GM18861 (cell line): ENCODE data around the gene ZNF770.
A peak's percentile ranks its signal among the peaks of the same experiment; 100 is the strongest.

Experiments used
- ATAC-seq: cut with Tn5 transposase; IDR thresholded peaks from one replicate; pipeline ENCODE4 v1.9.1; 2021; ENCODE audit not compliant: unreplicated experiment

Gene ZNF770, protein sequence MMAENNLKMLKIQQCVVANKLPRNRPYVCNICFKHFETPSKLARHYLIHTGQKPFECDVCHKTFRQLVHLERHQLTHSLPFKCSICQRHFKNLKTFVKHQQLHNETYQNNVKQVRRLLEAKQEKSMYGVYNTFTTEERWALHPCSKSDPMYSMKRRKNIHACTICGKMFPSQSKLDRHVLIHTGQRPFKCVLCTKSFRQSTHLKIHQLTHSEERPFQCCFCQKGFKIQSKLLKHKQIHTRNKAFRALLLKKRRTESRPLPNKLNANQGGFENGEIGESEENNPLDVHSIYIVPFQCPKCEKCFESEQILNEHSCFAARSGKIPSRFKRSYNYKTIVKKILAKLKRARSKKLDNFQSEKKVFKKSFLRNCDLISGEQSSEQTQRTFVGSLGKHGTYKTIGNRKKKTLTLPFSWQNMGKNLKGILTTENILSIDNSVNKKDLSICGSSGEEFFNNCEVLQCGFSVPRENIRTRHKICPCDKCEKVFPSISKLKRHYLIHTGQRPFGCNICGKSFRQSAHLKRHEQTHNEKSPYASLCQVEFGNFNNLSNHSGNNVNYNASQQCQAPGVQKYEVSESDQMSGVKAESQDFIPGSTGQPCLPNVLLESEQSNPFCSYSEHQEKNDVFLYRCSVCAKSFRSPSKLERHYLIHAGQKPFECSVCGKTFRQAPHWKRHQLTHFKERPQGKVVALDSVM

GRCh38 chr15:34988027-34988902 lies at the start of gene ZNF770:
TSS of gene ZNF770 (minus strand) at chr15:34988287. CDS start at chr15:34983434, 4,853 bp downstream.
- peak; percentile 72 for ATAC-seq

GRCh38 chr15:35028235-35028984 lies 40.3 kb upstream of the ZNF770 start:
- ATAC-seq, result no peak

DNA sequence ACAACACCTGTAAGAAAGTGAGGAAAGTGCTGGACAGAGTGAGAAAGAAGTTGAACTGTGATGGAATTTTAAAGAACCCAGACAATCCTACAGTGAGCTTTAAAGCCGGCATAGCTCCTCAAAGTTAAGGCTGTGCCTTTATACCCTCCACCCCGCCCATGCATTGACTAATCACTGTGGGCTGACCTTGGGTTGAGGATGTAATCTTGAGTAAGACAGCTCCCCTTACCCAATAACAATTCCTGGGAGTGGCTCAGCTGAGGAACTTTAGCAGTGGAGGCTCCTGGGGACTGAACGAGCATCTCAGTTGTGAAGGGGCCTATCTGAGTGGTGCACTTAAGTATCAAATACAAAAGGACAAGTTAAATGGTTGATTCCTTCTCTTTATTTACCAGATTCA lies 35.7 kb upstream of the ZNF770 start:
- no peak for ATAC-seq

DNA sequence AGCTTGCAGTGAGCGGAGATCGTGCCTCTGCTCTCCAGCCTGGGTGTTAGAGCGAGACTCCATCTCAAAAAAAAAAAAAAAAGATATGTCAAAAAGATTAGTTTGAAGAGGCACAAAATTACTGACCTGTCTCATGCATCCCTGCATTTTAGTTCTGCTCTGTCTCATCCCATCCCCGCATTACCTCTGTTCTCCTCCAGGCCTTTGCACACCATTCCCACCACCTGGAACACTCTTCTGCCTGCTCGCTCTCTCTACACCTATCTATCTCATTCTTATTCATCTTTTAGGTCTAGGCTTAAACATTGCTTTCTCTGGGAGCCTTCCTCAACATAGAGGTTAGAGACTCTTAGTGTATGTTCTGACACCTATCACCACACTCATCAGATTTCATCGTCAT lies 32.9 kb upstream of the ZNF770 start:
- no peak for ATAC-seq

GRCh38 chr15:35019404-35020327 lies 31.6 kb upstream of the ZNF770 start:
- no peak for ATAC-seq

DNA sequence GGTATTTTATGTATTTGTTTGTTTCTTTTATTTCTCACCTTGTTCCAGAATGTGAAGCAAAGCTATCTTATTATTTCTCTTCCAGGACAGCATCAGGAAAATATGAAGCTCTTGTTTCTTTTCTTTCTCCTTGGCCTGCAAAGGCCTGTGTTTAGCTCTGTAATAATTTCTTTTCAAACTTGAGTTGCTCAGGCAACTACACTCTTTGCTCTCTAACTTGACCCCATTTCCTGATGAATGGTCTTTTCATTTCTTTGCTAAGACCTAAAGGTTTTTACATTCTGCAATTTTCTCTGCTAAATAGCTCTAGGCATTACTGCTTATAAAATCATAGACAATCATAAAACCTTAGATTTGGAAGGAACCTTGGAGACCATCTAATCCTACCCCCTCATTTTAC lies 26.2 kb upstream of the ZNF770 start:
- ATAC-seq, result no peak

GRCh38 chr15:35013370-35013769 lies 25.3 kb upstream of the ZNF770 start:
- ATAC-seq, result no peak

GRCh38 chr15:35007397-35007796 lies 19.3 kb upstream of the ZNF770 start:
- no peak for ATAC-seq

- ATAC-seq, result no peak
Observed at GRCh38 chr15:35005933-35006332, 17.8 kb upstream of the ZNF770 start.

GRCh38 chr15:35003928-35004327 lies 15.8 kb upstream of the ZNF770 start:
- no peak for ATAC-seq

DNA sequence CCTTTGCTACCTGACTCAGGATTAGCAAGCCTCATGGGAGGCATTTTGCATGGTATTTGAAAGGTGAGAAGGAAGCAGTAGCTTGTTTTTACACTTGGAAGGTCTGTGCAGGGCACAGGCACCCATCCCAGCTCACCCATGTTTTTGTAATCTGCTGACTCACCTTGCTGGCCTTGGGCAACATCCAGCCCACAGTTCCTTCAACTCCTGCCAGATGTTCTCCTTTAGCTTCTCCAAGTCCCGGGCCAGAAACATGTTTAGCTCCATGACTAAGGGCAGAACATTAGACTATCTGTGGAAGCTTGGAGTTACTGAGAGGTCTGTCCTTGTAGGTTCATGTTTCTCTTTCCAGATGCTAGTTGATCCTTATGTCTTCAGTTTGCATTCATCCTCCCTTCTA lies 12.4 kb upstream of the ZNF770 start:
- no peak for ATAC-seq

DNA sequence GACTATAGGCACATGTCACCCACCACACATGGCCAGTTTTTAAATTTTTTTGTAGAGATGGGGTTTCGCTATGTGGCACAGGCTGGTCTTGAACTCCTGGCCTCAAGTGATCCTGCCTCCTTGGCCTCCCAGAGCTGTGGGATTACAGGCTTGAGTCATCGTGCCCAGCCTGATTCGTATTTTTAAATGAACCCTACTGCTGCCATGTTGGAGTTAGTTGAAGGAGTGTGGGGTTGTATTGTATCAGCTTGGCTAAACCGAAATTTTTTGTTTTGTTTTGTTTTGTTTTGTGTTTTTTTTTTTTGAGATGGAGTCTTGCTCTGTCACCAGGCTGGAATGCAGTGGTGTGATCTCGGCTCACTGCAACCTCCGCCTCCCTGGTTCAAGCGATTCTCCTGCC lies 11.8 kb upstream of the ZNF770 start:
- no peak for ATAC-seq

GRCh38 chr15:34994925-34995324 lies 6.8 kb upstream of the ZNF770 start:
- ATAC-seq, result no peak

GRCh38 chr15:34993877-34994276 lies 5.8 kb upstream of the ZNF770 start:
- ATAC-seq, result peak; percentile 86

GRCh38 chr15:34993412-34993811 lies 5.3 kb upstream of the ZNF770 start:
- no peak for ATAC-seq

GRCh38 chr15:34987609-34988026 lies 469 bp downstream of the ZNF770 start:
- no peak for ATAC-seq

GRCh38 chr15:34986771-34987480 lies 1.2 kb downstream of the ZNF770 start:
- ATAC-seq, result no peak

GRCh38 chr15:34986326-34986725 lies 1.8 kb downstream of the ZNF770 start:
- ATAC-seq, result no peak
